HUES48 (cell line): ENCODE results near the gene SMARCAL1.

Experiments used
- H3K27ac ChIP-seq: one replicate; pipeline ENCODE4 v1.7.0; 2013; ENCODE audit warnings: low read depth, low read length, inconsistent platforms
- H3K27me3 ChIP-seq: 2 replicates; pipeline ENCODE4 v1.6.1; 2013; ENCODE audit warnings: mild to moderate bottlenecking, low read length; ENCODE audit not compliant: control insufficient read depth, insufficient read depth
- H3K36me3 ChIP-seq: 2 replicates; pipeline ENCODE4 v1.6.1; 2013; ENCODE audit warnings: low read length; ENCODE audit not compliant: control insufficient read depth, insufficient read depth
- H3K4me1 ChIP-seq: 2 replicates; pipeline ENCODE4 v1.6.1; 2013; ENCODE audit warnings: mild to moderate bottlenecking, low read length; ENCODE audit not compliant: control insufficient read depth, insufficient read depth
- H3K4me3 ChIP-seq: 2 replicates; pipeline ENCODE4 v1.5.1; 2013; ENCODE audit warnings: mild to moderate bottlenecking, low read depth, low read length
- H3K9ac ChIP-seq: 2 replicates; pipeline ENCODE4 v1.6.1; 2013; ENCODE audit warnings: mild to moderate bottlenecking, low read depth, low read length, moderate library complexity
- H3K9me3 ChIP-seq: 2 replicates; pipeline ENCODE4 v1.6.1; 2013; ENCODE audit warnings: low read length; ENCODE audit not compliant: control insufficient read depth, insufficient read depth

SMARCAL1 gene

DNA sequence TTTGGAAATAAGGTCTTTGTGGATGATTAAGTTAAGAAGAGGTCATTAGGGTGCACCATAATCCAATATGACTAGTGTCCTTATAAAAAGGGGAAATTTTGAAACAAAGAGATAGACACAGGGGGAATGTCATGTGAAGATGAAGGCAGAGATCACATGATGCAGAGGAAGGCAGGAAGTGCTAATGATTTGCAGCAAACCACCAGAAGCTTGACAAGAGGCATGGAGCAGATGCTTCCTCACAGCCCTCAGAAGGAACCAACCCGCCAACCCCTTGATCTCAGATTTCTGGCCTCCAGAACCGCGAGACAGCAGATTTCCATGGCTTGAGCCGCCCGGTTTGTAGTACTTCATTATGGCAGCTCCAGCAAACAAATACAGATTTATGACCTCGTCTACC lies 17.4 kb upstream of the SMARCAL1 start:
- Histone ChIP-seq H3K27ac (no peak overlapping the region), H3K36me3 (no peaks in the 10 kb centered on the region), H3K4me3 (no peak overlapping the region), H3K9me3 (no peaks in the 10 kb centered on the region), H3K4me1 (peaks cover 4% of the 10 kb centered on the region), H3K27me3 (no peaks in the 10 kb centered on the region), H3K9ac (no peak overlapping the region)

GRCh38 chr2:216399621-216400020 lies 12.7 kb upstream of the SMARCAL1 start:
- Histone ChIP-seq H3K4me1 (no peaks in the 10 kb centered on the region), H3K27ac (no peak overlapping the region), H3K4me3 (no peak overlapping the region), H3K9ac (no peak overlapping the region), H3K36me3 (no peaks in the 10 kb centered on the region), H3K9me3 (no peaks in the 10 kb centered on the region), H3K27me3 (no peaks in the 10 kb centered on the region)

DNA sequence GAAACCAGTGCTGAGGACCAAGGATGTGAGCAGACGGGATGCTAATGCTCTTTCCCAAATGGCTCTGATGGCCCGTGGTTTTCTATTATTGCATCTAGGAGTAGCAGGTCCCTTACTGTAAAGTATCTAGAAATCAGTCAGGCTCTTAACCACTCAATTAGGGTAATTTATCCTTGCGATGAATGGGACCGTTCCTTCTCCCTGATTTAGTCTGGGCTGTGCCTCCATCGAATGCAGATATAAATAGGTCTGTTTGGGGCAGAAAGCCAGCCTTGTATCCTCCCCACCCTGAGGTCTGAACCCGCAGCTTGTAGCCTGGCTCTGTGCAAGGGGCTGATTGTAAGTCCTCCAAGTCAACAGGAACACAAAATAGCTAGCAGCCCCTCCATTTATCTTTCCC lies 9.5 kb upstream of the SMARCAL1 start:
- Histone ChIP-seq H3K4me1 (peaks cover 5% of the 10 kb centered on the region; the same call in 1 of the 2 replicates), H3K27ac (no peak overlapping the region), H3K4me3 (no peak overlapping the region), H3K27me3 (no peaks in the 10 kb centered on the region), H3K9me3 (no peaks in the 10 kb centered on the region), H3K36me3 (no peaks in the 10 kb centered on the region), H3K9ac (no peak overlapping the region)

- no peaks in the 10 kb centered on the region for H3K36me3 ChIP-seq
- H3K9me3 ChIP-seq: no peaks in the 10 kb centered on the region
- no peak overlapping the region for H3K4me3 ChIP-seq
- no peak overlapping the region for H3K9ac ChIP-seq
- H3K27ac ChIP-seq: no peak overlapping the region
- peaks cover 15% of the 10 kb centered on the region for H3K4me1 ChIP-seq
- no peaks in the 10 kb centered on the region for H3K27me3 ChIP-seq
Observed at GRCh38 chr2:216404010-216404618, 8.2 kb upstream of the SMARCAL1 start.

GRCh38 chr2:216405588-216405987 lies 6.7 kb upstream of the SMARCAL1 start:
- no peak overlapping the region for H3K27ac ChIP-seq
- H3K9ac ChIP-seq: no peak overlapping the region
- H3K36me3 ChIP-seq: no peaks in the 10 kb centered on the region
- H3K9me3 ChIP-seq: no peaks in the 10 kb centered on the region
- H3K27me3 ChIP-seq: no peaks in the 10 kb centered on the region
- H3K4me1 ChIP-seq: peaks cover 16% of the 10 kb centered on the region
- no peak overlapping the region for H3K4me3 ChIP-seq

GRCh38 chr2:216406826-216407225 lies 5.5 kb upstream of the SMARCAL1 start:
- Histone ChIP-seq H3K9me3 (no peaks in the 10 kb centered on the region), H3K27me3 (no peaks in the 10 kb centered on the region), H3K9ac (no peak overlapping the region), H3K27ac (no peak overlapping the region), H3K4me1 (peaks cover 16% of the 10 kb centered on the region), H3K4me3 (no peak overlapping the region), H3K36me3 (no peaks in the 10 kb centered on the region)

DNA sequence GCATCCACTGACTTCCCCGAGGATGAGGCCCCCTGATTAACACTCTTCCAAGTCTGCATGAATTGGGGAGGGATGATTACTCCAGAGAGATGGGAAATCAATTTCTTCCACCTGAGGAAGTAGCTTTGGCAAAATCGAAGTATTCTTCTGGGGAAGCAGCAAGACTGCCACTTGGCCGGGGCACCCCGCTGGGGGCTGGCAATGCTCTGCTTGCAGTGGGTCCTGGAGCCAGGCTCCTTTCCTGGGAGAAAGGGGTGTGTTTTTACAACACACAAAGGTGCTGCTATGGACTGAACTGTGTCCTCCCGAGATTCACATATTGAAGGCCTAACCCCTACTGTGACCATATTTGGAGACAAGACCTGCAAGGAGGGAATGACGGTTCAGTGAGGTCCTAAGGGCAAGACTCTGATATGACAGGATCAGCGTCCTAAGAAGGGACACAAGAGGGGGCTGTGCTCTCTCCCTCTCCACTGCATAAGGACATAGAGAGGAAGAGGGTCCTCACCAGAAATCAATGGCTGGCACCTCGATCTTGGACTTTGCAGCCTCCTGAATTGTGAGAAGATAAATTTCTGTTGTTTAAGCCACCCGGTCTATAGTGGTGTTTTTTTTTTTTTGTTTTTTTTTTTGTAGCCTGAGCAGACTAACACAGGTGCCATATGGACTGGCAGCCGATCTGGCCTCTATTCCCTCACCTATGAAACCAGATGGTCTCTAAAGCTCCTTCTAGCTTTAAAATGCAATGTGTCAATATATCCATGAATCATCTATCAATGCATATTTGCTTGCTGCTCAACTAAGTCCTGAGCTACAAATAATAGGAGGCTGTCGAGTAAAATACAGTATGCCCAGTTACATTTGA lies 3.6 kb upstream of the SMARCAL1 start:
- Histone ChIP-seq H3K36me3 (no peaks in the 10 kb centered on the region), H3K27me3 (no peaks in the 10 kb centered on the region), H3K9me3 (no peaks in the 10 kb centered on the region), H3K4me1 (peaks cover 20% of the 10 kb centered on the region), H3K4me3 (no peak overlapping the region), H3K9ac (no peak overlapping the region), H3K27ac (no peak overlapping the region)

DNA sequence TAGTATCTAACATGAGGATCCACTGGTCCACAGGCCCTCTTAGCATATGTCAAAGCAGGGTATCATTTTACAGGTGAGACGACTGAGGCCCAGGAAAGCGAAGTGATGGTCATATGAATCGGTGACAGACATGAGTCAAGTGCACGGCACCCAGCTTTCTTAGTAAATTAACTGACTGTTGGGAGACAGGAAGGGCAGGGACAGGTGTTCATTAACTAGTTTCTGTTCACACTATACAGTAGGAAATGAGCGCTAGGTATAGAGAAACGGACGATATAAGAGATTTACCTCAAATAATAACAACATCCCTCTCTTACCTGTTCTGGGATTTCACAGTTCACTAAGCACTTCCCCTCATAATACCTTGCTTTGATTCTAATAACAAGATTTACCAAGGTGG lies 1.7 kb upstream of the SMARCAL1 start:
- Histone ChIP-seq H3K36me3 (peaks cover 9% of the 10 kb centered on the region; the same call in 1 of the 2 replicates), H3K9me3 (no peaks in the 10 kb centered on the region), H3K9ac (no peak overlapping the region), H3K4me1 (peaks cover 20% of the 10 kb centered on the region), H3K4me3 (no peak overlapping the region), H3K27ac (no peak overlapping the region), H3K27me3 (no peaks in the 10 kb centered on the region)

- no peaks in the 10 kb centered on the region for H3K9me3 ChIP-seq
- H3K9ac ChIP-seq: no peak overlapping the region
Observed at GRCh38 chr2:216413882-216414281, 1.6 kb downstream of the SMARCAL1 start.

GRCh38 chr2:216414772-216415319 lies 2.6 kb downstream of the SMARCAL1 start:
- H3K9ac ChIP-seq: no peak overlapping the region
- peaks cover 4% of the 10 kb centered on the region; the same call in 1 of the 2 replicates for H3K4me1 ChIP-seq
- peaks cover 17% of the 10 kb centered on the region; the same call in 1 of the 2 replicates for H3K36me3 ChIP-seq
- no peaks in the 10 kb centered on the region for H3K27me3 ChIP-seq
- no peaks in the 10 kb centered on the region for H3K9me3 ChIP-seq
- no peak overlapping the region for H3K4me3 ChIP-seq
- H3K27ac ChIP-seq: no peak overlapping the region

More at GRCh38 chr2:216413882-216414281, 1.6 kb downstream of the SMARCAL1 start:
- H3K36me3 ChIP-seq: peaks cover 14% of the 10 kb centered on the region; the same call in 1 of the 2 replicates
- peaks cover 8% of the 10 kb centered on the region for H3K4me1 ChIP-seq
- no peak overlapping the region for H3K27ac ChIP-seq
- no peak overlapping the region for H3K4me3 ChIP-seq
- H3K27me3 ChIP-seq: no peaks in the 10 kb centered on the region

DNA sequence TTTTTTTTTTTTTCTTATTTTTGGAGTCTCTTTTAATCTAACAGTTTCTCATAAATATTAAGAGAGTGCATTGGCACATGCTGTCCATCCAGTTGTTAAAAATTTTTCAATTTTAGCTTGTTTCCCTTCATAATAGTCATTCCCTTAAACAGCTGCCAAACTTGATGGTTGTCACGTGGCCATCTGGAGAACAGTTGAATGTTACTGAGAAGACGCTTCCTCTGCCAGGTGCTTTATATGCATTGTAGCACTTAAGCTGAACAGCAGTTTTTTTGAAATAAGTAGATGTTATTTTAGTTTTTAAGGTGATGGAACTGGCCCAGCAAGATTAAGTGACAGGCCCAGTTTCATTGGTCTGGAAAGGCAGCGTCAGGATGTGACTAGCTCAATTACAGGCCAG lies 3.3 kb downstream of the SMARCAL1 start:
- Histone ChIP-seq H3K27ac (no peak overlapping the region), H3K9me3 (no peaks in the 10 kb centered on the region), H3K4me1 (peaks cover 4% of the 10 kb centered on the region; the same call in 1 of the 2 replicates), H3K9ac (no peak overlapping the region), H3K36me3 (peaks cover 23% of the 10 kb centered on the region; the same call in 1 of the 2 replicates), H3K27me3 (no peaks in the 10 kb centered on the region), H3K4me3 (no peak overlapping the region)
